ENCODE measurements around the gene GVQW3.

GRCh38 chr11:76361776-76362175 lies 19.3 kb upstream of the GVQW3 start:
- no peak for TF ChIP-seq CTCF (IDR thresholded peaks at IDR 0.05)
- TF ChIP-seq POLR2A (IDR thresholded peaks at IDR 0.05): no peak
- no peak for TF ChIP-seq POLR2AphosphoS5 (IDR thresholded peaks at IDR 0.05)
